ENCODE results near the gene KLF18.

Gene KLF18

GRCh38 chr1:44141531-44141930 is at the start of gene KLF18:
Gene KLF18, minus strand, starts transcription at chr1:44141631. Its CDS starts 0 bp downstream, at chr1:44141631.
- no peak for TF ChIP-seq CTCF (IDR thresholded peaks at IDR 0.05)

DNA sequence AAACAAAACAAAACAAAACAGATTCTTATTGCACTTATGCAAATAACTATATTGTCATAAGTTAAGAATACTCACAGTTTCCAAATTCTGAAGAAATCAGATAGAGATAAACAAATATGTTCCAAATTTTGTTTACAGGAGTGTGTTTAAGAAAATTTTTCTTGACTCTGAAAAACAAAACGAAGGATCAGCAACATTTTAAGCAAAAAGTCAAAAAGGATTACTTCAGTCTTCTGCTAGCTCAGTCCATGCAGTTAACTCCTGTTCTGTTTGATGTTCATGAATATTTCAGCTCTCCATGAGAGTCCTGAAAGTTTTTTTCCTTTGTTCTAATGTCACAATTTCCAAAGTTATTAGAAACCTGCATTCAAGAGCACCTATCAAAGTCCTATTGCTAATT is 33.2 kb upstream of the KLF18 start:
- TF ChIP-seq CTCF (IDR thresholded peaks at IDR 0.05) = no peak

GRCh38 chr1:44170281-44170823 is 28.9 kb upstream of the KLF18 start:
- no peak for TF ChIP-seq CTCF (IDR thresholded peaks at IDR 0.05)

GRCh38 chr1:44168520-44169098 is 27.2 kb upstream of the KLF18 start:
- no peak for TF ChIP-seq CTCF (IDR thresholded peaks at IDR 0.05)

GRCh38 chr1:44161546-44161945 is 20.1 kb upstream of the KLF18 start:
- no peak for TF ChIP-seq CTCF (IDR thresholded peaks at IDR 0.05)

DNA sequence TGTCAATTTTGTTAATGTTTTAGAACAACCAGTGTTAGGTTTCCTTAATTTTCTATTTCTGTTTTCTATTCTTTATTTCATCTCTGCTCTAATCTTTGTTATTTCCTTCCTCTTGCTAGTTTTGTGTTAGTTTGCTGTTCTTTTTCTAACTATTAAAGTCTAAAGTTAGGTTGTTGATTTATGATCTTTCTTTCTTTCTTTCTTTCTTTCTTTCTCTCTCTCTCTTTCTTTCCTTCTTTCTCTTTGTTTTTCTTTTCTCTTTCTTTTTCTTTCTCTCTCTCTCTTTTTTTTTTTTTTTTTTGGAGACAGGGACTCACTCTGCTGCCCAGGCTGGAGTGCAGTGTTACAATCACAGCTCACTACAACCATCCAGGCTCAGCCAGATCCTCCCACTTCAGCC is 17.4 kb upstream of the KLF18 start:
- TF ChIP-seq CTCF (IDR thresholded peaks at IDR 0.05) = no peak

DNA sequence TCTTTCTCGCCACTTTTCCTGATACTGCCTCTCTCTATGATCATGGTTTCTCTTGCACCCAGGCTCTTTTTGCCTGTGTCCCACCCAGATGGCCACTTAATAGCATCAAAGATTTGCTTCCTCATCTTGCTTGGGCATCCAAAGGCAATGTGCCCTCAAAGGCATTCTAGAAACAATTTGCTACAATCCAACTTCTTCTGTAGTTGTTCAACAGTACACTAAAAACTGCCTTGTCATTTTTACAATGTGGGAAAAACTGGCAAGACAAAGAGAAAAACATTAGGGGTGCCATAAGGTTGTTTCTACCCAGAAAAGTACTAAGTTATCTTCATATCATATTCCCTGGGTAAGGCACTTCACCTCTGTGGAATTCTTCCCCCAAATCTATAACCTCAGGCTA is 16.5 kb upstream of the KLF18 start:
- TF ChIP-seq CTCF (IDR thresholded peaks at IDR 0.05) = no peak

DNA sequence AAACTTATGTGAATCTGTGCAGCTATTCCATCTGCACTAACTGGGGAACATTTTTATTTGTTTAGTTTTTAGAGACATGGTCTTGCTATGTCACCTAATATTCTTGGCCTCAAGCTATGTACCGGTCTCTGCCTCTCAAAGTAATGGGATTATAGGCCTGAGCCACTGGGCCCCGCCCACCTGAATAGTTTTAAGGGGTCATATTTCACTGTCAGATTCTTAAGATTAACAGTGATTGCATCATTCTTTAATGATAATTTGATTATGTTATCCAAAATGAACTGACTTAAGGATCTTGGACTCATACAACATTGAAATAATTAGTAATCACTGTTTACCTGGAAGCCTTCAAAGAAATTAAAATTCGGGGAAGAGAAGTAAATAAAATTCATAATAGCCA is 12.6 kb upstream of the KLF18 start:
- TF ChIP-seq CTCF (IDR thresholded peaks at IDR 0.05) = no peak
